D721Med (cell line): ENCODE measurements around the gene TMEM200A.

ENCODE experiments used
- DNase-seq: peaks from one replicate; pipeline ENCODE4 v3.0.0; 2011; ENCODE audit warnings: low spot score; ENCODE audit not compliant: insufficient read length
- FAIRE-seq: peaks from 2 replicates; lab custom pipeline; 2011; peaks lifted over from hg19 to GRCh38; lab: Jason Lieb, UNC
- TF ChIP-seq, protein P1 (sequence below): IDR thresholded peaks from 2 replicates; pipeline ENCODE4 v1.5.1; 2012; ENCODE audit warnings: mild to moderate bottlenecking, control low read depth; ENCODE audit not compliant: insufficient read depth; ENCODE audit errors: missing control alignments

Gene TMEM200A

GRCh38 chr6:130434174-130434873 lies 68.5 kb downstream of the TMEM200A start:
- TF ChIP-seq, protein P1, sequence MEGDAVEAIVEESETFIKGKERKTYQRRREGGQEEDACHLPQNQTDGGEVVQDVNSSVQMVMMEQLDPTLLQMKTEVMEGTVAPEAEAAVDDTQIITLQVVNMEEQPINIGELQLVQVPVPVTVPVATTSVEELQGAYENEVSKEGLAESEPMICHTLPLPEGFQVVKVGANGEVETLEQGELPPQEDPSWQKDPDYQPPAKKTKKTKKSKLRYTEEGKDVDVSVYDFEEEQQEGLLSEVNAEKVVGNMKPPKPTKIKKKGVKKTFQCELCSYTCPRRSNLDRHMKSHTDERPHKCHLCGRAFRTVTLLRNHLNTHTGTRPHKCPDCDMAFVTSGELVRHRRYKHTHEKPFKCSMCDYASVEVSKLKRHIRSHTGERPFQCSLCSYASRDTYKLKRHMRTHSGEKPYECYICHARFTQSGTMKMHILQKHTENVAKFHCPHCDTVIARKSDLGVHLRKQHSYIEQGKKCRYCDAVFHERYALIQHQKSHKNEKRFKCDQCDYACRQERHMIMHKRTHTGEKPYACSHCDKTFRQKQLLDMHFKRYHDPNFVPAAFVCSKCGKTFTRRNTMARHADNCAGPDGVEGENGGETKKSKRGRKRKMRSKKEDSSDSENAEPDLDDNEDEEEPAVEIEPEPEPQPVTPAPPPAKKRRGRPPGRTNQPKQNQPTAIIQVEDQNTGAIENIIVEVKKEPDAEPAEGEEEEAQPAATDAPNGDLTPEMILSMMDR: no peak

GRCh38 chr6:130435181-130435580 lies 69.4 kb downstream of the TMEM200A start:
- no peak for DNase-seq
- FAIRE-seq: no peak
- TF ChIP-seq, protein P1: no peak

More at GRCh38 chr6:130434174-130434873, 68.5 kb downstream of the TMEM200A start:
- peak; percentile 95 for FAIRE-seq
- DNase-seq: no peak

DNA sequence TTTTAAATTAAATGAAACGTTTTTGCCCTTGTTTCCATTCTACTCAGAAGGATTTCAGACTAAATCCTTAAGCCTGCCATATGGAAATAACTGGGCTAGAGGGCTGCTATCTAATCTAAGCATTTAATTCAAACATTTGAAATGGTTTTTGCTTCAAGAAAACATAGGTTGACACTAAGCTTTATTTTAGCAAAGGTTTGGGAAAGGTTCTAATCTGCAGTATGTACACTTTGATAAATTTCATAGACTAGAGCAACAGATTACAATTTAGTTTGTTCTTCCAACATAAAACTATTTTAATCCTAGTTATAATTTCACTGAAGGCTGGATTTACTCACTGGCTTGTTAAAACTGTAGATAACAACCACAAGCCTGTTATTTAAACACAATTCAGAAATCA lies 72.1 kb downstream of the TMEM200A start:
- peak; percentile 79 for FAIRE-seq
- TF ChIP-seq, protein P1: no peak
- no peak for DNase-seq

DNA sequence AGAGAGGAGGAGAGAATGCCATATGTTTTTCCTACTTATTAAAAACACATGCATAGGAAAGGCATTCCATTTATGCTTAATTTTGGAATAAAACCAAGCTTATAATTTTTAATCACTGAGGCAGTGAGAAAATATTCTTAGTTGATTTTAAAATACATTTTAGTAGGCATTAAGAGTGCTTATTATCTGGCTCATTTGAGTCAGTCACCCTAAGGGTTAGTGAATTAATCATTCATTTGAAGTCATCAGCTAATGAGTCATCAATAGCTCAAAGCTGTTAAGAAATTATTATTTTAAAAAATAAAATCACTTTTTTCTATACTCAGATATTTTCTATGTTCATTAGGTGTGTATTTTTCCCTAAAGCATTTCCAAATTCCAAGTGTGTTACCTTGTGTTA lies 81.6 kb downstream of the TMEM200A start:
- DNase-seq (no peak), FAIRE-seq (no peak)
- TF ChIP-seq, protein P1: no peak

GRCh38 chr6:130452336-130452735 lies 86.5 kb downstream of the TMEM200A start:
- DNase-seq: no peak
- TF ChIP-seq, protein P1: no peak
- FAIRE-seq: no peak

DNA sequence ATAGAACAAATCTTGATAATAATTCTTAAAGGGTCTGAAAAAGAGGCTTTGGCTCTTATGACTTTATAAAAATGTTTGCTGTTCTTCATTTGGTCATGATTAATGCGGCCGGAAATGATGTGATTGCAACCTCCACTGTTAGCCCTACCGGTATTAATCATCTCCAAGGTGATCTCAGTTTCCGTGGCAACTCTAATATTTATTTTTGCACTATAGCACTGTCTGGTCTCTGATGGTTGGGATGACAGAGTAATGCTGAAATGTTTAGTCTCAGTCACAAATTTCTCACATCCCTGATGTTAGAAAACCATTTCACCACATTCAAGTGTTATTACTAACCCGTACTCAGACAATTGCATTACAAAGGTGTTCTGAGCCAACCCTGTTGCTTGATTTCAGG lies 87.4 kb downstream of the TMEM200A start:
- FAIRE-seq: no peak
- TF ChIP-seq, protein P1: no peak

GRCh38 chr6:130457605-130458004 lies 91.8 kb downstream of the TMEM200A start:
- no peak for DNase-seq
- TF ChIP-seq, protein P1: no peak
- no peak for FAIRE-seq

More for the DNA sequence above, 87.4 kb downstream of the TMEM200A start:
- DNase-seq: no peak
